RWPE2 (cell line): ENCODE measurements around the gene MYF6.
A peak's percentile ranks its signal among the peaks of the same experiment; 100 is the strongest.
"Not testable (repeated sequence)": the region's sequence is repeated elsewhere in the genome, so short reads cannot be mapped to it uniquely, and the experiment has no call there.

Experiments used
- ATAC-seq: fragments of 200-7000 bp; cut with Tn5 transposase; 3 replicates; pipeline ENCODE4 v1.9.1; 2021; ENCODE audit warnings: low read depth
- DNase-seq: peaks from one replicate; pipeline ENCODE4 v3.0.0-alpha.2; 2020; ENCODE audit warnings: low spot score
- H3K27ac ChIP-seq: fragments of 450-650 bp; 2 replicates; pipeline ENCODE4 v1.5.1; 2017; ENCODE audit warnings: mild to moderate bottlenecking; ENCODE audit not compliant: poor library complexity, severe bottlenecking
- H3K27me3 ChIP-seq: fragments of 250-450 bp; sonication (Bioruptor Pico); 2 replicates; pipeline ENCODE4 v1.5.1; 2021; ENCODE audit warnings: mild to moderate bottlenecking, moderate library complexity; ENCODE audit not compliant: insufficient read depth, poor library complexity, severe bottlenecking
- H3K36me3 ChIP-seq: fragments of 250-450 bp; sonication (Bioruptor Pico); 2 replicates; pipeline ENCODE4 v1.5.1; 2020; ENCODE audit warnings: low read depth, mild to moderate bottlenecking, moderate library complexity
- H3K4me1 ChIP-seq: fragments of 250-450 bp; sonication (Bioruptor Pico); 2 replicates; pipeline ENCODE4 v1.5.1; 2021; ENCODE audit warnings: mild to moderate bottlenecking, moderate library complexity; ENCODE audit not compliant: insufficient read depth, poor library complexity, severe bottlenecking
- H3K4me3 ChIP-seq: fragments of 250-450 bp; sonication (Bioruptor Pico); 2 replicates; pipeline ENCODE4 v1.5.1; 2021; ENCODE audit warnings: mild to moderate bottlenecking, moderate library complexity; ENCODE audit not compliant: severe bottlenecking
- H3K9me3 ChIP-seq: fragments of 250-450 bp; sonication (Bioruptor Pico); 2 replicates; pipeline ENCODE4 v1.5.1; 2021; ENCODE audit warnings: mild to moderate bottlenecking, moderate library complexity; ENCODE audit not compliant: severe bottlenecking
- CTCF ChIP-seq: fragments of 450-650 bp; IDR thresholded peaks from one replicate; pipeline ENCODE4 v1.5.1; 2017; ENCODE audit warnings: mild to moderate bottlenecking, moderate library complexity; ENCODE audit not compliant: poor library complexity, severe bottlenecking

Gene MYF6

DNA sequence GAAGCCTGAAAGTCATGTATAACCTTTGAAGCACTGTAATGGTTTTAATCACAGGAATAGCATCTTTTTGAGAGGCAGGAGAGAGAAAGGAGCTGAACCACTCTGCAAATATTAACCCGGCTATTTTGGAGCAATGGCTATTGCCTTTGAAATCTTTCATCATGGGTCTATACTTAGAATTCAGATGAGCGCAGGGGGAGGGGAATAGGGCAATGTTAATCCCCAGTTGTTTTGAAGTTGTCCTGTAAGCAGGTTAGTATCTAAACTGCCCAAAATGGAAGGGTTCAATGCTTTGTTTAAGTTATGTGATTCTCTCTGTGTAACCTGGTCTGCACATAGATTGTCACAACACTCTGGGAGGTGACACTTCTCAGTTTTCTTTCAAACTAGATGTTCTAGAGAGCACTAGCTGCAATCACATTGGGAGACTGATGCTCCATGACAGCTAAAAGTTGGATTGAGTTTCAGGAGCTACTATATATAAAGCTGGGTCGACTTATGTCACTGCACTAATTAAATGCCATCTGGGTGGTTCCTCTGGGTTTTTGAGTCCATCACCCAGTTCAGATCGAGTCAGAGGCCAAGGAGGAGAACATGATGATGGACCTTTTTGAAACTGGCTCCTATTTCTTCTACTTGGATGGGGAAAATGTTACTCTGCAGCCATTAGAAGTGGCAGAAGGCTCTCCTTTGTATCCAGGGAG is at the start of gene MYF6:
Gene MYF6 (plus strand): TSS at position 509 of the 704 bp plus-strand sequence. CDS start 86 bp downstream, at position 595.
- Histone ChIP-seq H3K27ac (no peak within 1 kb of the TSS), H3K4me1 (peaks cover 10% of the 10 kb centered on the region), H3K27me3 (peaks cover 5% of the 10 kb centered on the region), H3K9me3 (no peaks in the 10 kb centered on the region), H3K36me3 (no peaks in the 10 kb centered on the region), H3K4me3 (no peak within 1 kb of the TSS)
- ATAC-seq = no peak
- no peak for TF ChIP-seq CTCF
- no peak for DNase-seq

DNA sequence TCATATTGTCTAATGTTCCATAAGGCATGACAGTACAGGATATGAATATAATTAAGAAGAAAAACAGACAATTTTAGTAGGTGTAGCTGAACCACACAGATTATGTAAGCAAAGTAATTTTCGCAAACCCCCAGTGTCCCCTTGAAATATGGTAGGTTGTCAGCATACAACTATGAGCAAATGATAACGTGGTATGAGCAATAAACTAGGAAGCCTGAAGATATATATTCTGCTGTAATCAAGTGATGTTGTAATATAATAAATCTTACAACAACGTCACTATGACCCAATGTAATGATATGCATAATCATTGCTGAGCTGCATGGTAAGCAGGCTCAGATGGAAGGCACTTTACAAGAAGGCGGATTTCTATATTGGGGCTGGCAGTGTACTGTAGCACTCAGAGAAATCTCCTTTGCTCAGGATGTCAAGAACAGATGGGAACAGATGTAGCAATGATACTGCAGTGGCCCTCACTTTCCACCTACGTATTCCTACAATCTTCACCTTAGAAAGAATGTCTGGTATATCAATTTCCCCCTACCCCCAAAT is 47.8 kb upstream of the MYF6 start:
- H3K9me3 ChIP-seq = no peaks in the 10 kb centered on the region
- no peaks in the 10 kb centered on the region for H3K4me1 ChIP-seq
- no peaks in the 10 kb centered on the region for H3K36me3 ChIP-seq
- no peaks in the 10 kb centered on the region for H3K27me3 ChIP-seq
- ATAC-seq = no peak
- DNase-seq = no peak
- no peak overlapping the region for H3K4me3 ChIP-seq
- H3K27ac ChIP-seq = no peak overlapping the region
- TF ChIP-seq CTCF = no peak

- Histone ChIP-seq H3K36me3 (no peaks in the 10 kb centered on the region), H3K27ac (no peak overlapping the region), H3K27me3 (no peaks in the 10 kb centered on the region), H3K4me1 (no peaks in the 10 kb centered on the region), H3K4me3 (no peak overlapping the region), H3K9me3 (no peaks in the 10 kb centered on the region)
- DNase-seq (no peak), ATAC-seq (no peak)
- TF ChIP-seq CTCF = no peak
Observed at GRCh38 chr12:80662586-80662985, 44.8 kb upstream of the MYF6 start.

GRCh38 chr12:80670214-80670613 is 37.2 kb upstream of the MYF6 start:
- no peak for ATAC-seq
- Histone ChIP-seq H3K9me3 (no peaks in the 10 kb centered on the region), H3K4me1 (no peaks in the 10 kb centered on the region), H3K36me3 (no peaks in the 10 kb centered on the region), H3K4me3 (no peak overlapping the region), H3K27ac (no peak overlapping the region), H3K27me3 (no peaks in the 10 kb centered on the region)
- TF ChIP-seq CTCF = no peak
- DNase-seq = no peak

DNA sequence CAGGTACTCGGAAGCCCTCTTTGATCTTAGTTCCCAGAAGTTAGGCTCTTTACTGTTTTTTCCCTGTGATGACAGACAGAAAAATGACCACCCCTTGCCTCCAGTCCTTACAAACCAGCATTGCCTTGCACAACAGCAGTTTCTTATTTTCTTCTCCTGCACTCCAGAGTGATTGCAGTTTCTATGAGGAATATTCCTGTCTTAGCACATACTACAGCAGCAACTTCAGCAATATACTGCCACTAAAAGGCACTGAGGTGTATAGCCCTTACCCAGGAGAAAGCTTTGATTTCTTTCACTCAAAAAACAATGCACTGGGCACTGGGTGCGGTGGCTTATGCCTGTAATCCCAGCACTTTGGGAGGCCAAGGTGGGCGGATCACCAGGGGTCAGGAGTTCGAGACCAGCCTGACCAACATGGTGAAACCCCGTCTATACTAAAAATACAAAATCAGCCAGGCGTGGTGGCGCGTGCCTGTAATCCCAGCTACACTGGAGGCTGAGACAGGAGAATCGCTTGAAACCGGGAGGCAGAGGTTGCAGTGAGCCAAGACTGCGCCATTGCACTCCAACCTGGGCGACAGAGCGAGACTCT is 31.3 kb upstream of the MYF6 start:
- H3K27ac ChIP-seq, DNase-seq, H3K4me1 ChIP-seq, H3K36me3 ChIP-seq, H3K4me3 ChIP-seq, H3K27me3 ChIP-seq, H3K9me3 ChIP-seq: not testable (repeated sequence)
- 0 out of 3 replicates have a peak, but pooled peaks have one; percentile 33 for ATAC-seq
